Measurements from ENCODE around the gene RNF225.
"Not testable (repeated sequence)": the region's sequence is repeated elsewhere in the genome, so short reads cannot be mapped to it uniquely, and the experiment has no call there.

RNF225 gene

GRCh38 chr19:58362272-58362994 lies 33.0 kb upstream of the RNF225 start, which contains the start of gene ZNF497:
Gene ZNF497, minus strand, starts transcription at chr19:58362751. Its CDS starts 5,116 bp downstream, at chr19:58357635.
- peak; percentile 97 for DNase-seq (ENCODE audit: low spot score)

- peak; percentile 71 for DNase-seq (ENCODE audit: low spot score)
These were observed 31.3 kb upstream of the RNF225 start for GRCh38 chr19:58364146-58364545.

GRCh38 chr19:58366585-58367430 lies 28.6 kb upstream of the RNF225 start:
- DNase-seq (ENCODE audit: low spot score) = no peak

- no peak for DNase-seq (ENCODE audit: low spot score)
These were observed 27.6 kb upstream of the RNF225 start for GRCh38 chr19:58367698-58368454.

GRCh38 chr19:58368561-58369360 lies 26.7 kb upstream of the RNF225 start:
- DNase-seq (ENCODE audit: low spot score) = no peak

GRCh38 chr19:58372311-58373133 lies 22.9 kb upstream of the RNF225 start:
- no peak for DNase-seq (ENCODE audit: low spot score)

GRCh38 chr19:58374200-58374599 lies 21.3 kb upstream of the RNF225 start:
- no peak for DNase-seq (ENCODE audit: low spot score)

GRCh38 chr19:58376724-58377123 lies 18.7 kb upstream of the RNF225 start:
- DNase-seq (ENCODE audit: low spot score) = not testable (repeated sequence)

GRCh38 chr19:58379246-58379645 lies 16.2 kb upstream of the RNF225 start:
- no peak for DNase-seq (ENCODE audit: low spot score)

- DNase-seq (ENCODE audit: low spot score) = no peak
These were observed 15.3 kb upstream of the RNF225 start for GRCh38 chr19:58380037-58380661.

- peak; percentile 100 for DNase-seq (ENCODE audit: low spot score)
These were observed 14.6 kb upstream of the RNF225 start, which contains the start of gene ZNF837 for GRCh38 chr19:58380662-58381459. Gene ZNF837, minus strand, starts transcription at chr19:58381030. Its CDS starts 11,698 bp downstream, at chr19:58369332.

GRCh38 chr19:58381460-58382212 lies 13.8 kb upstream of the RNF225 start:
- no peak for DNase-seq (ENCODE audit: low spot score)

- DNase-seq (ENCODE audit: low spot score) = no peak
These were observed 12.4 kb upstream of the RNF225 start for GRCh38 chr19:58382997-58383603.

GRCh38 chr19:58385313-58385890 lies 10.1 kb upstream of the RNF225 start:
- no peak for DNase-seq (ENCODE audit: low spot score)

GRCh38 chr19:58385891-58386575 lies 9.4 kb upstream of the RNF225 start:
- DNase-seq (ENCODE audit: low spot score) = no peak

- peak; percentile 99 for DNase-seq (ENCODE audit: low spot score)
These were observed 8.7 kb upstream of the RNF225 start, which contains the start of gene RPS5 for GRCh38 chr19:58386576-58387337. Gene RPS5, plus strand, starts transcription at chr19:58387269. Its CDS starts 869 bp downstream, at chr19:58388138.
